ENCODE measurements around the gene NTRK2. TPM values are rescaled to one million over a fixed set of nuclear protein-coding genes. Genes with fewer than 3 reads are reported as not detected.

Gene NTRK2
- total RNA-seq, 1 experiment from 2014 or later = 0.06 TPM

GRCh38 chr9:85045271-85045670 is 375.7 kb downstream of the NTRK2 start:
- no peak for DNase-seq (ENCODE audit: low spot score)
- intact Hi-C loops (cut with micrococcal nuclease; ENCODE audit: unreplicated experiment) = no loop called here
- no TSS peak for BruUV-seq (replicated peaks)
- TF ChIP-seq EZH2 (IDR thresholded peaks at IDR 0.05; ENCODE audit: borderline replicate concordance, low read depth, low read length, poor library complexity, severe bottlenecking) = no peak
- no peak for TF ChIP-seq CTCF (conservative IDR thresholded peaks at IDR 0.05; ENCODE audit: low read depth, low read length)
- Histone ChIP-seq H3K4me1 (ENCODE audit: insufficient read depth, low read length, poor library complexity, severe bottlenecking) (no peaks in the 10 kb centered on the region), H3K36me3 (ENCODE audit: insufficient read depth, low read length, poor library complexity, severe bottlenecking) (no peaks in the 10 kb centered on the region), H3K9me3 (ENCODE audit: low read depth, low read length, poor library complexity, severe bottlenecking) (no peaks in the 10 kb centered on the region), H3K4me3 (ENCODE audit: low read depth, low read length, poor library complexity, severe bottlenecking) (no peak overlapping the region), H3K27ac (ENCODE audit: low read depth, low read length, poor library complexity, severe bottlenecking) (no peak overlapping the region), H3K27me3 (replicated peaks; ENCODE audit: insufficient read depth, low read depth, low read length, poor library complexity) (peaks cover 11% of the 10 kb centered on the region)
- CTCF ChIA-PET = no interaction called here
- POLR2A ChIA-PET (ENCODE audit: low non-redundant PET) = no interaction called here

- no TSS peak for BruUV-seq (replicated peaks)
Observed at GRCh38 chr9:85046475-85046874, 376.9 kb downstream of the NTRK2 start.

GRCh38 chr9:85053206-85053786 is 383.8 kb downstream of the NTRK2 start:
- Histone ChIP-seq H3K9me3 (ENCODE audit: low read depth, low read length, poor library complexity, severe bottlenecking) (no peaks in the 10 kb centered on the region), H3K4me1 (ENCODE audit: insufficient read depth, low read length, poor library complexity, severe bottlenecking) (no peaks in the 10 kb centered on the region), H3K4me3 (ENCODE audit: low read depth, low read length, poor library complexity, severe bottlenecking) (no peak overlapping the region), H3K27ac (ENCODE audit: low read depth, low read length, poor library complexity, severe bottlenecking) (no peak overlapping the region), H3K36me3 (ENCODE audit: insufficient read depth, low read length, poor library complexity, severe bottlenecking) (no peaks in the 10 kb centered on the region), H3K27me3 (replicated peaks; ENCODE audit: insufficient read depth, low read depth, low read length, poor library complexity) (no peaks in the 10 kb centered on the region)
- ChIA-PET POLR2A (ENCODE audit: low non-redundant PET) (no interaction called here), CTCF (no interaction called here)
- intact Hi-C loops (cut with micrococcal nuclease; ENCODE audit: unreplicated experiment) = no loop called here
- no TSS peak for BruUV-seq (replicated peaks)
- no peak for DNase-seq (ENCODE audit: low spot score)
- TF ChIP-seq CTCF (conservative IDR thresholded peaks at IDR 0.05; ENCODE audit: low read depth, low read length) (no peak), EZH2 (IDR thresholded peaks at IDR 0.05; ENCODE audit: borderline replicate concordance, low read depth, low read length, poor library complexity, severe bottlenecking) (no peak)

More at GRCh38 chr9:85046475-85046874, 376.9 kb downstream of the NTRK2 start:
- H3K27ac ChIP-seq (ENCODE audit: low read depth, low read length, poor library complexity, severe bottlenecking) = no peak overlapping the region
- intact Hi-C loops (cut with micrococcal nuclease; ENCODE audit: unreplicated experiment) = no loop called here
- no peak for DNase-seq (ENCODE audit: low spot score)
- no peaks in the 10 kb centered on the region for H3K4me1 ChIP-seq (ENCODE audit: insufficient read depth, low read length, poor library complexity, severe bottlenecking)
- TF ChIP-seq EZH2 (IDR thresholded peaks at IDR 0.05; ENCODE audit: borderline replicate concordance, low read depth, low read length, poor library complexity, severe bottlenecking) (no peak), CTCF (conservative IDR thresholded peaks at IDR 0.05; ENCODE audit: low read depth, low read length) (no peak)
- H3K36me3 ChIP-seq (ENCODE audit: insufficient read depth, low read length, poor library complexity, severe bottlenecking) = no peaks in the 10 kb centered on the region
- peaks cover 11% of the 10 kb centered on the region for H3K27me3 ChIP-seq (replicated peaks; ENCODE audit: insufficient read depth, low read depth, low read length, poor library complexity)
- CTCF ChIA-PET = no interaction called here
- no peaks in the 10 kb centered on the region for H3K9me3 ChIP-seq (ENCODE audit: low read depth, low read length, poor library complexity, severe bottlenecking)
- POLR2A ChIA-PET (ENCODE audit: low non-redundant PET) = no interaction called here
- H3K4me3 ChIP-seq (ENCODE audit: low read depth, low read length, poor library complexity, severe bottlenecking) = no peak overlapping the region

Data from A673 (cell line).